Epidermal melanocyte (primary cell): Measurements from ENCODE around the gene SNAPC3.
"Not testable (repeated sequence)": the region's sequence is repeated elsewhere in the genome, so short reads cannot be mapped to it uniquely, and the experiment has no call there.

Experiments
- DNase-seq: peaks from one replicate; pipeline ENCODE4 v3.0.0; 2011; ENCODE audit warnings: low spot score; ENCODE audit not compliant: insufficient read length

The SNAPC3 gene

GRCh38 chr9:15423231-15423985 lies 732 bp downstream of the SNAPC3 start:
- DNase-seq, result no peak

GRCh38 chr9:15426019-15426418 lies 3.3 kb downstream of the SNAPC3 start:
- no peak for DNase-seq

- not testable (repeated sequence) for DNase-seq
Observed at GRCh38 chr9:15427702-15428101, 5.0 kb downstream of the SNAPC3 start.

- no peak for DNase-seq
Observed at GRCh38 chr9:15430920-15431844, 8.5 kb downstream of the SNAPC3 start.

- DNase-seq, result no peak
Observed at GRCh38 chr9:15433191-15433590, 10.5 kb downstream of the SNAPC3 start.

GRCh38 chr9:15433661-15434060 lies 11.0 kb downstream of the SNAPC3 start:
- DNase-seq, result no peak

- DNase-seq, result no peak
Observed at GRCh38 chr9:15438891-15439290, 16.2 kb downstream of the SNAPC3 start.

- DNase-seq, result not testable (repeated sequence)
Observed at GRCh38 chr9:15441841-15442240, 19.2 kb downstream of the SNAPC3 start.

DNA sequence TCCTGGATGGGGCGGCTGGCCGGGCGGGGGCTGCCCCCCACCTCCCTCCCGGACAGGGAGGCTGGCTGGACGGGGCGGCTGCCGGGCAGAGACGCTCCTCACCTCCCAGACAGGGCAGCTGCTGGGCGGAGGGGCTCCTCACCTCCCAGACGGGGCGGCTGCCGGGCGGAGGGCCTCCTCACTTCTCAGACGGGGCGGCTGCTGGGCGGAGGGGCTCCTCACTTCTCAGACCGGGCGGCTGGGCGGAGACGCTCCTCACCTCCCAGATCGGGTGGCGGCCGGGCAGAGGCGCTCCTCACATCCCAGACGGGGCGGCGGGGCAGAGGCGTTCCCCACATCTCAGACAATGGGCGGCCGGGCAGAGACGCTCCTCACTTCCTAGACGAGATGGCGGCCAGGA lies 19.6 kb downstream of the SNAPC3 start:
- not testable (repeated sequence) for DNase-seq

DNA sequence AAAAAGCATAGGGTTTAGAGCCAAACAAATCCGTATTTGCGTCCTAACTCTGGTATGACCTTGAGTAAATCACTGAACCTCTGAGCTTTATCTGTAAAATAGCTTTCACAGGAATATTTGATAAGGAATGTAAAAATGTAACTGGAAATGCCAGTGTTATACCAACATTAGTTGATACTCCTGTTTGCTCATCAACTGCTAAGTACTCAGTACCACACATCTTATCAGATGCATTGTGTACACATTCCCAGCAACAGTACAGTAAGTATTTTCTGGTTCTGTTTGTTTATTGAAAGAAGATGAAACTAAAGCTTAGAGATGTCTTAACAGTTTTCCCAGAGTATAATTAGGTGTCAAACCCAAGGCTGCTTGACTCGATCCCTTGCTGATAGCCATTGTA lies 21.5 kb downstream of the SNAPC3 start:
- DNase-seq, result no peak

- DNase-seq, result no peak
Observed at GRCh38 chr9:15453956-15454355, 31.3 kb downstream of the SNAPC3 start.

DNA sequence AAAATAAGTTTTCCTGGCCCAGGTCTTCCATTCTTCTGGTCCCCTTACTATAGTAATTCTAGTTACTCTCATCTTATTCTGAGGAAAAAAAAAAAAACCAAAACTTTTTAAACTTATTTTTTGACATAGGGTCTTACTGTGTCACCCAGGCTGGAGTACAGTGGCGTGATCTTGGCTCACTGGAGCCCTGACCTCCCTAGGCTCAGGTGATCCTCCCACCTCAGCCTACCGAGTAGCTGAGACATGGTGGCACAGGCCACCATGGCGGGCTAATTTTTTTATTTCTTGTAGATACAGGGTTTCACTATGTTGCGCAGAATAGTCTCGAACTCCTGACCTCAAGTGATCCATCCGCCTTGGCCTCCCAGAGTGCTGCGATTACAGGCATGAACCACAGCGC lies 38.4 kb downstream of the SNAPC3 start:
- DNase-seq, result no peak

DNA sequence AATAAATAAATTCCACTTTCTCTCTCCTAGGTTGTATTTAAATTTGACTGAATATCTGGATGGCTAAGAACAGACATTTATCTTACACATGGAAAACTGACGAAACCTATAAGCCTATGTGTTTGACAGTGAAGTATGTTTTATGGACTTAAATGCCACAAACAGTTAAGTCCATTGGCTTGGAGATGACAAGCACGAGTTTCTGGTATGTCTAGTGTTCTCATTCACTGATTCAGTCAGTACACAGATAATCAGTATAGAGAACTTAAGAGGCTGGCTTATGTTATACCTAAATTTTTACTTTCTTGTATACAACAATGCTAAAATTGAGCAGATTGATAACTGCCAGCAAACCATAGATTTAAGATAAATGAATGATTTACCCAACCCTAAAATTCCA lies 38.9 kb downstream of the SNAPC3 start:
- no peak for DNase-seq

DNA sequence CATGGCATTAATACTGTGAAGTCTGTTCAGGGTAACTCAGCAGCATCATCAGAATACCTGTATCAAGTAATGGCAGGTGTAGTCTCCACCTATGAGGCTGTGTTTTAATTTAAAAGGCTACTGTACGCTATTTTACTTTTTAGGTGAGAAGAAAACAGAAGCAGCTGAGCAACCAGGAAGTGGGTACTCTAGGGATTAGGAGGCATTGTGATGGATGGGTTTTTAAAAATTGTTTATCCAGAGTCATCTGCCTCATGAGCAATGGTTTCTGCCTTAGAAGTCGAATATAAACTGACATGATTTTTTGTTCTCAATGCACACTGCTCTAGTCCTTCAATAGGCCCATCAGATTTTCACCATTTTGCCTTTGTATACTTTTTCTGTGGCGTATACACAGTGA lies 45.5 kb downstream of the SNAPC3 start:
- no peak for DNase-seq

DNA sequence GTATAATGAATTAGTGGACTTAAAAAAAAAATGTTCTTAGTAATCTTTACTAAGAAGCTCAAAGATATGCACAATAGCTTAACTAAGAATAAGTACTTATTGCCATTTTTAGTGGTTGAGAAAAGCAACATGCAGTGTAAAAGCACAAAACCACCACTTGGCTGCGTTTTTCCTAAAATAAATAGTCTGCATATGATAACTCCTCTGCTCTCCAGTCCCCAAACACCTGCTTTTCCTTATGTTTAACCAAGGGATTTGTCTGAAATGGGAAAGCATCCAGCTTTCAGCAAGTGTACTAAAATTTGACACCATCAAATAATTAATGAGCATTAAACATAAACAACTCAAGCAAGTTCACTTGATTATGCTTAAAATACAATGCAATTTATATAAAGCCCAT lies 46.7 kb downstream of the SNAPC3 start:
- no peak for DNase-seq

GRCh38 chr9:15469862-15470261 lies 47.2 kb downstream of the SNAPC3 start:
- no peak for DNase-seq

- no peak for DNase-seq
Observed at GRCh38 chr9:15475923-15476536, 53.4 kb downstream of the SNAPC3 start.

DNA sequence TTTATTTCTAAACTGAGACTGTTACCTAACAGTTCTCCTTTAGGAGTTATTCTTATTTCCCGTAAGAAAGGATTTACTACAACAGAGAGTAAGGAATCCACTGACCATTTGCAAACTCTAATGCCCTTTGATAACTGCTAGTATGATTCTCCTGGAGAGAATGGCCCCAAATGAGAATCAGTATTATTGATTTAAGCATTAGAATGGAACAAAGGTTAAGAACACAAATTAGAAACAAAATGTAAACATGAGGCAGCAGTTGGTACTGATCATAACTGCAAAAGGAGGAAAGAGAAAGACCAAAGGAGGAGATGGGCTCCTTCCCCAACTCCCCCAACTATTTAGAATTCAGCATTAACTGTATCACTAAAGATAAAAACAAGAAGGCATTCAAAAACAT lies 57.4 kb downstream of the SNAPC3 start:
- DNase-seq, result no peak

DNA sequence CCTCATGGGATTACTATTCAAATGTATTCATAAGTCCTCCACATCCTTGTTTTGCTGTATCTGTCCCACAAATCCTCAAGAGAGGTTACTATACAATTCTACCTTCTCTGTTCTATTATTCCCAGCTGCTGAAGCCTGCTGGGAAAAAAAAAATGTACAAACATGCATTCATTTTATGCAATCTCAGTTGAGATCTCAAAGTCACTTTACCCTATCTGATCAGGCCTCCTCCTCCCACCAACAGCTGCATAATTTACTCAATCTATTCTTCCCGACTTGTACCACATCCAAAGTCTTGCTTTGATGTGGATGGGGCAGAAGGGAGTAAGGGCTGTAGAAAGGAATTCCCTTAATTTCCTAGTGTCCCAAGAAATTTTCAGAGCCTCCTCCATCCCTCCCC lies 59.5 kb downstream of the SNAPC3 start:
- DNase-seq, result no peak

DNA sequence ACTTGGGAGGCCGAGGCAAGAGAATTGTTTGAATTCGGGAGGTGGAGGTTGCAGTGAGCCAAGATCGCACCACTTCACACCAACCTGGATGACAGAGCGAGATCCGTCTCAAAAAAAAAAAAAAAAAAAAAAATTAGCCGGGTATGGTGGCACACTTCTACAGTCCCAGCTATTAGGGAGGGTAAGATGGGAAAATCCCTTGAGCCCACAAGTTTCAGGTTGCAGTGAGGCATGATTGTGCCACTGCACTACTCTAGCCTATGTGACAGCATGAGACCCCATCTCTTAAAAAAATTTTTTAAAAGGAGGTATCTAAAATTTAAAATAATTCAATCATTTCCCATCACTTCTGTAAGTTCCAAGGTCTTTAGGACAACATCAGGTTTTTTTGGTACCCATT lies 62.1 kb downstream of the SNAPC3 start:
- DNase-seq, result no peak

DNA sequence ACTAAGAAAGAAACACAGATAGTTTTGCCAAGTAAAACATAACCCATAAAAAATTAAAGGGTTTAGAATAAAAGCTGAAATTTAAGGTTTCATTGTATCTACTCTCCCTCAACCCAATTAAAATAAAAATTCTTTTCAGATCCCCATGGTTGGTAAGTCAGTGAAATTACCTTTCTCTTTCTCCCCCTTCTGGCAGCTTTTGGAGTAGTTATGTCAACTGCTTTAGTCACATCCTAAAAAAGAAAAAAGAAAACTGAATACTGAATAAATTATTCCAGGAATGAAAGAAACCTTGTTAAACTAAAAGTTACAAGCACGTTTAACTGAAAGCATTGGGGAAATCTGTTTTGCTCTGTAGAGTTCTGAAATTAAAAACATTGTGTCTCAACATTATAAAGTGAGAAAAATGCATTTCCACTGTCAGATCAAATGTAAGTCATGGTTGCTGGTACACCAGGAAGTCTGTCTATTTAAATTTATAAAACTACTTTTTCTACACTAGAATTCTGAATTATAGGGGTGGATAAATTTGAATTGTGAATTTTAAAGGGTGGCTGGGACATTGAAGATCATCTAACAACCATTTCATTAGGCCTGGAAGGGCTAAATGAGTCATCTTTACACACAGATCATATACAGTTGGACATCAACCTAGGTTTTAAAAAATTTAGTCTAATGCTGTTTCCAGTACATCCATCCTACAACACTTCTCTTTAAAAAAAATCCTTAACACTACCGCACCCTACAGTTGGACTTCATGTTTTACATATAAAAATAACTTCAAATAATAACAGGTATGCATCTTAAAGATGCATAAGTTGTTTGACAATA lies 63.4 kb downstream of the SNAPC3 start:
- no peak for DNase-seq
